A204.1 (cell line): ENCODE data around the gene LRRFIP1.
"Not testable (repeated sequence)": the region's sequence is repeated elsewhere in the genome, so short reads cannot be mapped to it uniquely, and the experiment has no call there.

ENCODE experiments used
- FAIRE-seq: peaks from 2 replicates; lab custom pipeline; 2012; peaks lifted over from hg19 to GRCh38; lab: Jason Lieb, UNC

Gene LRRFIP1

GRCh38 chr2:237745250-237745613 lies 117.8 kb downstream of the LRRFIP1 start:
- FAIRE-seq: peak; percentile 47

- FAIRE-seq: no peak
These were observed 119.1 kb downstream of the LRRFIP1 start for GRCh38 chr2:237746302-237747080.

- FAIRE-seq: no peak
These were observed 119.8 kb downstream of the LRRFIP1 start for GRCh38 chr2:237747189-237747588.

DNA sequence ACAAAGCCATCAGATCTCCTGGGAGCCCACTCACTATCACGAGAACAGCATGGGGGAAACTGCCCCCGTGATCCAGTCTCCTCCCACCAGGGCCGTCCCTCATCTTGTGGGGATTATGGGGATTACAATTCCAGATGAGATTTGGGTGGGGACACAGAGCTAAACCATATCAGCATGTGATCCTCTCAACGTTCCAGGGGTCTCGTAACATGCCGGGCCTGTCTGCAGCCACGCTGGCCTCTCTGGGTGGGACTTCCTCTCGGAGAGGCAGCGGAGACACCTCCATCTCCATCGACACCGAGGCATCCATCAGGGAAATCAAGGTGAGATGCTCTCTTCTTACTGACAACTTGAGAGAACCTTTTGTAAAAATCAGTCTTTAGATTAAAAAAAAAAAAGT lies 121.6 kb downstream of the LRRFIP1 start:
- no peak for FAIRE-seq

GRCh38 chr2:237749961-237750360 lies 122.6 kb downstream of the LRRFIP1 start:
- FAIRE-seq: no peak

GRCh38 chr2:237750441-237750840 lies 123.1 kb downstream of the LRRFIP1 start:
- FAIRE-seq: not testable (repeated sequence)

GRCh38 chr2:237752761-237753165 lies 125.4 kb downstream of the LRRFIP1 start:
- FAIRE-seq: no peak

GRCh38 chr2:237754182-237754581 lies 126.8 kb downstream of the LRRFIP1 start:
- FAIRE-seq: no peak

- no peak for FAIRE-seq
These were observed 127.3 kb downstream of the LRRFIP1 start for GRCh38 chr2:237754626-237755248.

GRCh38 chr2:237757616-237758015 lies 130.2 kb downstream of the LRRFIP1 start:
- no peak for FAIRE-seq

DNA sequence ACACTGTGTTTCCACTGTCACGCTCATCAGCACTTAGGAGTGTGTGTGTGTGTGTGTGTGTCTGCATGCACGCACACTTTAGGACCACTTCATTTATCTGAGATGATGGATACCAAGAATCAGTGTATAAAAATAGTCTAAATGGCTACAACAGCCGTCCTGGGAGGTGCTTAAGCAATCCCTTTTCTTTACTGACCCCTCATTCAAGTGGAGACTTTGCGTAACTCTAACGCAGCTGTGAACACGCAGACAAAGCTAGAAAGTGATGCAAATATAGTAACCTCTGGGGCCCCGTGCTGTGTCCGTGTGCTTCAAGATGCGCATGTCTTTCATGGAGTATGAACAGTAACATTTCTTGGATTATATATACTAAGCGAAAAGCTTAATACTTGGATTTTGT lies 130.8 kb downstream of the LRRFIP1 start:
- no peak for FAIRE-seq

- FAIRE-seq: no peak
These were observed 131.8 kb downstream of the LRRFIP1 start for GRCh38 chr2:237759176-237759575.

- FAIRE-seq: no peak
These were observed 133.4 kb downstream of the LRRFIP1 start for GRCh38 chr2:237760506-237761502.

- not testable (repeated sequence) for FAIRE-seq
These were observed 135.2 kb downstream of the LRRFIP1 start for GRCh38 chr2:237762291-237763182.

DNA sequence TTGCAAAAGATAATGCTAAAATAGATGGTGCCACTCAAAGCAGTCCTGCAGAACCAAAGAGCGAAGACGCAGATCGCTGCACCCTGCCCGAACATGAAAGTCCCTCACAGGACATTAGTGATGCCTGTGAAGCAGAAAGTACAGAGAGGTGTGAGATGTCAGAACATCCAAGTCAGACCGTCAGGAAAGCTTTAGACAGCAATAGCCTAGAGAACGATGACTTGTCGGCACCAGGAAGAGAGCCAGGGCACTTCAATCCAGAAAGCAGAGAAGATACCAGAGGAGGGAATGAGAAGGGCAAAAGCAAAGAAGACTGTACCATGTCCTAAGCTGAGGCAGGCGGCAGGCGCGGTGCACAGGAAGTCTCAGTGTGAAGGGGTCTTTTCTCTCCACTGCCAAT lies 136.4 kb downstream of the LRRFIP1 start:
- FAIRE-seq: no peak

DNA sequence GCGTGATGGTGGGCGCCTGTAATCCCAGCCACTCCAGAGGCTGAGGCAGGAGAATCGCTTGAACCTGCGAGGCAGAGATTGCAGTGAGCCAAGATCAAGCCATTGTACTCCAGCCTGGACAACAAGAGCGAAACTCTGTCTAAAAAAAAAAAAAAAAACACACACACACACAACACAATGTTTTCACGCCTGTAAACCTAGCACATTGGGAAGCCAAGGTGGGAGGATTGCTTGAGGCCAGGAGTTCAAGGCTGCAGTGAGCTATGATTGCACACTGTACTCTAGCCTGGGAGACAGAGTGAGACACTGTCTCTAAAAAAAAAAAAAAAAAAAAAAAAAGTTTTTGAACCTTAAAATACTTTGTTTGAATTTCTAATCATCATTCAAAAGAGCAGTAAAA lies 137.7 kb downstream of the LRRFIP1 start:
- not testable (repeated sequence) for FAIRE-seq

DNA sequence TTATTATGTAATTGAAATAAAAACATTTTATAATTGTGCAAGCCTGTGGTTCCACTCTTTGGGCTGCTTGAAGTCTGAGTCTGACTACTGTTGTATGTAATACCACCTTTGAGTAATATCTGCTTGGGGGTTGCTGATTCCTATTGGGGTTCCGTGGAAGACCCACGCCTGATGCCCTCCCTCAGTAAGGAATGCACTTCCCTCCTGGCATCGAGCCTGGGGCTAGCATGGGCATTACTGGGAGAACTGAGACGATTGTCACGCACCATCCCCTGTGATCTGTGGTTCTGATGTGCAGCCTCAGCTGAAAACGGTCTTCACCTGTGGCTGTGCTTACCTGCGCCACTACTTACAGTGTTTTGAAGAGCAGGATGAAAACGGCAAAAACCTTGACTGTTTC lies 138.5 kb downstream of the LRRFIP1 start:
- no peak for FAIRE-seq

GRCh38 chr2:237766340-237766739 lies 139.0 kb downstream of the LRRFIP1 start:
- FAIRE-seq: no peak

DNA sequence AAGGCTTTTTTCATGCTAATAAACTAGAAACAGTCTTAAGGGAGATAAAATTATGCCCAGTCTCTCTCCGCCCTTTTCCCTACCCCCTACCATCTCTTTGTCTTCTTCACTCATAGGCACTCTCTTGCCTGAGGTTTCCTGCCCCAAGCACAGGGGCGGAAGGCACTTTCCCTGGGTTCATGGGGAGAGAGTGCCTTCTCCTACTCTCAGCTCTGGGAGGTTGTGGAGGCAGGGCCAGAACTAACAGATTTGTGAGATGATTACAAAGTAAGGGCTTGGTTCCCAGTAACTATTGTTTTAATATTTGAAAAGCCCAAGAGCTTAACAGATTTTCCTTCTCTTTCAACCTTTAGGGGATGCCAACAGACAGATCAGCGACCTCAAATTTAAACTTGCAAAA lies 145.1 kb downstream of the LRRFIP1 start:
- no peak for FAIRE-seq

- no peak for FAIRE-seq
These were observed 146.4 kb downstream of the LRRFIP1 start for GRCh38 chr2:237773826-237774225.

DNA sequence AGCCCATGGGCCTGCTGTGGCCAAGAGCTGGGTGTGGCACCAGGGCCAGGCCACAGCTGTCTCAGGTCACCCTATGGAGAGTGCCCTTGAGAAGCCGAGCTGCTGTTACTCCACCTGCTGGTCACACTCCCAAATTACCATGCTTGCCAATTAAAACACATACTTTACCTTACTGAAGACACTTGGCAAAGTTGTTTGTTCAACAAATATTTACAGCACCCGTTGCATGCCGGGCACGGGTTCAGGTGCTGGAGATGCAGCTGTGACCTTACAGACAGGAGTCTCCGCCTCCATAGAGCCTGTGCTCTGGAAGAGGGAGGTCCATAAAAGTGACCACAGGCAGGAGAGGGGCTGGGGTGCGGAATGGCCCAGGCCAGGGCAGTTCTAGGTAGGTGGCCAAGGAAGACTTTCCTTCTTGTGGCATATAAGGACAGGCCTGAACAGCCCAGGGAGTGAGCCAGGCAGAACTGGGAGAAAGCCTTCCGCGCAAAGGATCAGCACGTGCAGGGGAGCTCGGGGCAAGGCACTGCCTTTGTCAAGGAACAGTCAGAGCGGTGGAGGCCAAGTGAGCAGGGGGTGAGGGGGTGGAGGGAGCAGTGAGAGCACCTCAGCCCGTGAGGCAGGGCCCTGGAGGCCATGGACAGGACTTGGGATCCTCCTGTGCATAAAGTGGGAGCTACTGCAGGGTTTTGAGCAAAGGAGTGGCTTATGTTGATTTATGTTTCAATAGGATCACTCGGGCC lies 147.6 kb downstream of the LRRFIP1 start:
- no peak for FAIRE-seq
